GM23338 (cell line): Measurements from ENCODE around the gene BSX. TPM values are rescaled to one million over a fixed set of nuclear protein-coding genes. Genes with fewer than 3 reads are reported as not detected.

Experiments used
- ATAC-seq: fragments of 200-7000 bp; cut with Tn5 transposase; 3 replicates; pipeline ENCODE4 v1.9.1; 2020
- DNase-seq: peaks from one replicate; pipeline ENCODE4 v3.0.0-alpha.2; 2015; ENCODE audit warnings: low spot score
- H2AFZ ChIP-seq: fragments of 200-600 bp; sonication (generic); 2 replicates; pipeline ENCODE4 v1.8.0; 2016; ENCODE audit warnings: antibody characterized with exemption, mild to moderate bottlenecking, moderate library complexity
- H3F3A ChIP-seq: fragments of 200-600 bp; sonication (generic); replicated peaks from 2 replicates; pipeline ENCODE4 v1.8.0; 2017; ENCODE audit warnings: antibody characterized with exemption, mixed run types, low read depth
- H3K27ac ChIP-seq: fragments of 200-600 bp; sonication (generic); 2 replicates; pipeline ENCODE4 v1.6.1; 2016; ENCODE audit warnings: low read depth
- H3K27me3 ChIP-seq: fragments of 200-600 bp; sonication (generic); 2 replicates; pipeline ENCODE4 v1.8.0; 2016; ENCODE audit warnings: mild to moderate bottlenecking, mixed run types, moderate library complexity; ENCODE audit not compliant: insufficient read depth
- H3K36me3 ChIP-seq: fragments of 200-600 bp; sonication (generic); 2 replicates; pipeline ENCODE4 v1.8.0; 2016; ENCODE audit warnings: mild to moderate bottlenecking; ENCODE audit not compliant: insufficient read depth
- H3K4me1 ChIP-seq: fragments of 200-600 bp; sonication (generic); 2 replicates; pipeline ENCODE4 v1.8.0; 2016; ENCODE audit warnings: mild to moderate bottlenecking, moderate library complexity; ENCODE audit not compliant: insufficient read depth
- H3K4me2 ChIP-seq: fragments of 200-600 bp; sonication (generic); 2 replicates; pipeline ENCODE4 v1.7.1; 2017; ENCODE audit warnings: mixed run types
- H3K4me3 ChIP-seq: fragments of 200-600 bp; sonication (generic); 2 replicates; pipeline ENCODE4 v1.6.1; 2016; ENCODE audit warnings: mixed run types
- H3K79me2 ChIP-seq: fragments of 200-600 bp; sonication (generic); replicated peaks from 2 replicates; pipeline ENCODE4 v1.8.0; 2017; ENCODE audit warnings: mild to moderate bottlenecking; ENCODE audit not compliant: insufficient read depth
- H3K9me2 ChIP-seq: fragments of 200-600 bp; sonication (generic); 2 replicates; pipeline ENCODE4 v1.8.0; 2017; ENCODE audit not compliant: insufficient read depth
- H4K20me1 ChIP-seq: fragments of 200-600 bp; sonication (generic); replicated peaks from 2 replicates; pipeline ENCODE4 v1.8.0; 2017; ENCODE audit warnings: mild to moderate bottlenecking; ENCODE audit not compliant: insufficient read depth
- H3K27ac Mint-ChIP-seq: 2 replicates; pipeline ENCODE4 v1.8.0; 2020; ENCODE audit warnings: inconsistent platforms, mild to moderate bottlenecking, moderate library complexity, mixed read lengths
- H3K27me3 Mint-ChIP-seq: 3 replicates; pipeline ENCODE4 v1.8.0; 2022; ENCODE audit warnings: low read depth, mild to moderate bottlenecking, moderate library complexity, mixed read lengths, inconsistent platforms; ENCODE audit not compliant: insufficient read depth, poor library complexity
- H3K36me3 Mint-ChIP-seq: 3 replicates; pipeline ENCODE4 v1.8.0; 2021; ENCODE audit warnings: low read depth, mild to moderate bottlenecking, inconsistent platforms, moderate library complexity, mixed read lengths
- H3K4me1 Mint-ChIP-seq: 3 replicates; pipeline ENCODE4 v1.8.0; 2020; ENCODE audit warnings: mild to moderate bottlenecking, inconsistent platforms, mixed read lengths
- H3K4me3 Mint-ChIP-seq: 3 replicates; pipeline ENCODE4 v1.8.0; 2021; ENCODE audit warnings: moderate library complexity, mild to moderate bottlenecking, inconsistent platforms, mixed read lengths
- H3K9me3 Mint-ChIP-seq: 3 replicates; pipeline ENCODE4 v1.8.0; 2020; ENCODE audit warnings: moderate library complexity, mild to moderate bottlenecking, inconsistent platforms, mixed read lengths
- CREB1 ChIP-seq: fragments of 250-450 bp; sonication (Bioruptor Pico); IDR thresholded peaks from 2 replicates; pipeline ENCODE4 v1.5.0; 2020; ENCODE audit warnings: low read depth, mild to moderate bottlenecking, moderate library complexity
- EZH2 ChIP-seq: fragments of 200-600 bp; sonication (generic); IDR thresholded peaks from one replicate; pipeline ENCODE4 v1.8.0; 2017; ENCODE audit warnings: antibody characterized with exemption, mild to moderate bottlenecking, low read depth; ENCODE audit not compliant: unreplicated experiment
- EZH2phosphoT487 ChIP-seq: fragments of 200-600 bp; sonication (generic); IDR thresholded peaks from one replicate; pipeline ENCODE4 v1.8.1; 2018; ENCODE audit warnings: antibody characterized with exemption; ENCODE audit not compliant: unreplicated experiment
- JUNB ChIP-seq: IDR thresholded peaks from one replicate; pipeline ENCODE4 v1.6.1; 2016; ENCODE audit warnings: antibody characterized with exemption; ENCODE audit not compliant: unreplicated experiment
- NANOG ChIP-seq: IDR thresholded peaks from 2 replicates; pipeline ENCODE4 v1.6.1; 2016; ENCODE audit warnings: antibody characterized with exemption, borderline replicate concordance
- POLR2AphosphoS5 ChIP-seq: IDR thresholded peaks from 2 replicates; pipeline ENCODE4 v1.6.1; 2016; ENCODE audit warnings: antibody characterized with exemption, low read depth
- STAT1 ChIP-seq: IDR thresholded peaks from one replicate; pipeline ENCODE4 v1.6.1; 2016; ENCODE audit warnings: antibody characterized with exemption; ENCODE audit not compliant: unreplicated experiment
- ZNF114 ChIP-seq: fragments of 250-450 bp; sonication (Bioruptor Pico); IDR thresholded peaks from 2 replicates; pipeline ENCODE4 v1.5.0; 2020; ENCODE audit warnings: mild to moderate bottlenecking, moderate library complexity
- ZNF331 ChIP-seq: fragments of 250-450 bp; sonication (Bioruptor Pico); IDR thresholded peaks from 2 replicates; pipeline ENCODE4 v1.5.0; 2020; ENCODE audit warnings: low read depth, mild to moderate bottlenecking, moderate library complexity
- polyA plus RNA-seq: library from polyadenylated mRNA; unstranded; fragments of >200 nt; fragmentation: Nextera tagmentation; extraction: Ambion mirVana; gene quantifications from 2 replicates; pipeline ENCODE4 v1.2.1, GENCODE V29; 2016
- total RNA-seq: library from RNA; depleted of rRNA; stranded (reverse); fragments of >200 nt; shearing (Covaris generic); gene quantifications from 2 replicates; pipeline ENCODE4 v1.2.3, GENCODE V29; 2014
- TF ChIP-seq, protein P1 (sequence below): IDR thresholded peaks from 2 replicates; pipeline ENCODE4 v1.6.1; 2016; ENCODE audit warnings: antibody characterized with exemption
- TF ChIP-seq, protein P2 (sequence below): IDR thresholded peaks from one replicate; pipeline ENCODE4 v1.6.1; 2018; ENCODE audit warnings: antibody characterized with exemption; ENCODE audit not compliant: unreplicated experiment
- TF ChIP-seq, protein P3 (sequence below), 2 experiments: fragments of 200-600 bp in 1 of 2; sonication (generic) in 1 of 2; conservative IDR thresholded peaks; 2 replicates each; pipeline versions ENCODE4 v1.5.1 to v1.6.1; 2016 to 2017; ENCODE audit warnings: antibody characterized with exemption in 2 of 2, low read depth in 2 of 2, mild to moderate bottlenecking in 2 of 2, moderate library complexity in 1 of 2
- TF ChIP-seq, protein P4 (sequence below): fragments of 250-450 bp; sonication (Bioruptor Pico); IDR thresholded peaks from 2 replicates; pipeline ENCODE4 v1.5.0; 2020; ENCODE audit warnings: mild to moderate bottlenecking, moderate library complexity

The BSX gene
- total and polyA plus RNA-seq, 2 experiments from 2014 or later, result not detected

DNA sequence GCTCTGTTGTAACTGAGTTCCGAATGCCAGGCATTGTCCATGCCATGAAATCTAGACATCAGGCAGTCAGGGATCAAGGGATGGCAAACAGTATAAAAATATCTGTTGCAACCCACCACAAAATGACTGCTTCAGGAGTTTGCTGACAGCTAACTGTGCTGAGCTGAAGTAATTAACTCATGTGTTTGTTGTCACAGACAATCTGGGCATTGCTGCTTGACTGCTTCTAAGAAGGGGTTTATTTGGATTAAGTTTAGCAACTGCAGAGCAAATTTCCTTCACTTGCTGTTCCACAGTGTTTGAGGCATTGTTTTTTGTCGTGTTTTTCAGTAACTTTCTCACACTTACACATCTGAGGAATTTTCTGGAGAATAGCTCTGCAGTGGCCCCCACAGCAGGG, 30.4 kb downstream of the BSX start:
- TF ChIP-seq ZNF331 (CRISPR knock-in tag) (no peak), ZNF114 (CRISPR knock-in tag) (no peak), EZH2phosphoT487 (no peak), NANOG (no peak), EZH2 (no peak), POLR2AphosphoS5 (no peak), JUNB (no peak), CREB1 (CRISPR knock-in tag) (no peak), STAT1 (no peak)
- TF ChIP-seq, protein P1, sequence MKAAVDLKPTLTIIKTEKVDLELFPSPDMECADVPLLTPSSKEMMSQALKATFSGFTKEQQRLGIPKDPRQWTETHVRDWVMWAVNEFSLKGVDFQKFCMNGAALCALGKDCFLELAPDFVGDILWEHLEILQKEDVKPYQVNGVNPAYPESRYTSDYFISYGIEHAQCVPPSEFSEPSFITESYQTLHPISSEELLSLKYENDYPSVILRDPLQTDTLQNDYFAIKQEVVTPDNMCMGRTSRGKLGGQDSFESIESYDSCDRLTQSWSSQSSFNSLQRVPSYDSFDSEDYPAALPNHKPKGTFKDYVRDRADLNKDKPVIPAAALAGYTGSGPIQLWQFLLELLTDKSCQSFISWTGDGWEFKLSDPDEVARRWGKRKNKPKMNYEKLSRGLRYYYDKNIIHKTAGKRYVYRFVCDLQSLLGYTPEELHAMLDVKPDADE, result no peak
- TF ChIP-seq, protein P2, sequence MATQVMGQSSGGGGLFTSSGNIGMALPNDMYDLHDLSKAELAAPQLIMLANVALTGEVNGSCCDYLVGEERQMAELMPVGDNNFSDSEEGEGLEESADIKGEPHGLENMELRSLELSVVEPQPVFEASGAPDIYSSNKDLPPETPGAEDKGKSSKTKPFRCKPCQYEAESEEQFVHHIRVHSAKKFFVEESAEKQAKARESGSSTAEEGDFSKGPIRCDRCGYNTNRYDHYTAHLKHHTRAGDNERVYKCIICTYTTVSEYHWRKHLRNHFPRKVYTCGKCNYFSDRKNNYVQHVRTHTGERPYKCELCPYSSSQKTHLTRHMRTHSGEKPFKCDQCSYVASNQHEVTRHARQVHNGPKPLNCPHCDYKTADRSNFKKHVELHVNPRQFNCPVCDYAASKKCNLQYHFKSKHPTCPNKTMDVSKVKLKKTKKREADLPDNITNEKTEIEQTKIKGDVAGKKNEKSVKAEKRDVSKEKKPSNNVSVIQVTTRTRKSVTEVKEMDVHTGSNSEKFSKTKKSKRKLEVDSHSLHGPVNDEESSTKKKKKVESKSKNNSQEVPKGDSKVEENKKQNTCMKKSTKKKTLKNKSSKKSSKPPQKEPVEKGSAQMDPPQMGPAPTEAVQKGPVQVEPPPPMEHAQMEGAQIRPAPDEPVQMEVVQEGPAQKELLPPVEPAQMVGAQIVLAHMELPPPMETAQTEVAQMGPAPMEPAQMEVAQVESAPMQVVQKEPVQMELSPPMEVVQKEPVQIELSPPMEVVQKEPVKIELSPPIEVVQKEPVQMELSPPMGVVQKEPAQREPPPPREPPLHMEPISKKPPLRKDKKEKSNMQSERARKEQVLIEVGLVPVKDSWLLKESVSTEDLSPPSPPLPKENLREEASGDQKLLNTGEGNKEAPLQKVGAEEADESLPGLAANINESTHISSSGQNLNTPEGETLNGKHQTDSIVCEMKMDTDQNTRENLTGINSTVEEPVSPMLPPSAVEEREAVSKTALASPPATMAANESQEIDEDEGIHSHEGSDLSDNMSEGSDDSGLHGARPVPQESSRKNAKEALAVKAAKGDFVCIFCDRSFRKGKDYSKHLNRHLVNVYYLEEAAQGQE, result no peak
- TF ChIP-seq, protein P3, sequence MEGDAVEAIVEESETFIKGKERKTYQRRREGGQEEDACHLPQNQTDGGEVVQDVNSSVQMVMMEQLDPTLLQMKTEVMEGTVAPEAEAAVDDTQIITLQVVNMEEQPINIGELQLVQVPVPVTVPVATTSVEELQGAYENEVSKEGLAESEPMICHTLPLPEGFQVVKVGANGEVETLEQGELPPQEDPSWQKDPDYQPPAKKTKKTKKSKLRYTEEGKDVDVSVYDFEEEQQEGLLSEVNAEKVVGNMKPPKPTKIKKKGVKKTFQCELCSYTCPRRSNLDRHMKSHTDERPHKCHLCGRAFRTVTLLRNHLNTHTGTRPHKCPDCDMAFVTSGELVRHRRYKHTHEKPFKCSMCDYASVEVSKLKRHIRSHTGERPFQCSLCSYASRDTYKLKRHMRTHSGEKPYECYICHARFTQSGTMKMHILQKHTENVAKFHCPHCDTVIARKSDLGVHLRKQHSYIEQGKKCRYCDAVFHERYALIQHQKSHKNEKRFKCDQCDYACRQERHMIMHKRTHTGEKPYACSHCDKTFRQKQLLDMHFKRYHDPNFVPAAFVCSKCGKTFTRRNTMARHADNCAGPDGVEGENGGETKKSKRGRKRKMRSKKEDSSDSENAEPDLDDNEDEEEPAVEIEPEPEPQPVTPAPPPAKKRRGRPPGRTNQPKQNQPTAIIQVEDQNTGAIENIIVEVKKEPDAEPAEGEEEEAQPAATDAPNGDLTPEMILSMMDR (conservative IDR thresholded peaks at IDR 0.05; ENCODE audit: low read depth in 2 of 2), result no peak
- TF ChIP-seq, protein P4, sequence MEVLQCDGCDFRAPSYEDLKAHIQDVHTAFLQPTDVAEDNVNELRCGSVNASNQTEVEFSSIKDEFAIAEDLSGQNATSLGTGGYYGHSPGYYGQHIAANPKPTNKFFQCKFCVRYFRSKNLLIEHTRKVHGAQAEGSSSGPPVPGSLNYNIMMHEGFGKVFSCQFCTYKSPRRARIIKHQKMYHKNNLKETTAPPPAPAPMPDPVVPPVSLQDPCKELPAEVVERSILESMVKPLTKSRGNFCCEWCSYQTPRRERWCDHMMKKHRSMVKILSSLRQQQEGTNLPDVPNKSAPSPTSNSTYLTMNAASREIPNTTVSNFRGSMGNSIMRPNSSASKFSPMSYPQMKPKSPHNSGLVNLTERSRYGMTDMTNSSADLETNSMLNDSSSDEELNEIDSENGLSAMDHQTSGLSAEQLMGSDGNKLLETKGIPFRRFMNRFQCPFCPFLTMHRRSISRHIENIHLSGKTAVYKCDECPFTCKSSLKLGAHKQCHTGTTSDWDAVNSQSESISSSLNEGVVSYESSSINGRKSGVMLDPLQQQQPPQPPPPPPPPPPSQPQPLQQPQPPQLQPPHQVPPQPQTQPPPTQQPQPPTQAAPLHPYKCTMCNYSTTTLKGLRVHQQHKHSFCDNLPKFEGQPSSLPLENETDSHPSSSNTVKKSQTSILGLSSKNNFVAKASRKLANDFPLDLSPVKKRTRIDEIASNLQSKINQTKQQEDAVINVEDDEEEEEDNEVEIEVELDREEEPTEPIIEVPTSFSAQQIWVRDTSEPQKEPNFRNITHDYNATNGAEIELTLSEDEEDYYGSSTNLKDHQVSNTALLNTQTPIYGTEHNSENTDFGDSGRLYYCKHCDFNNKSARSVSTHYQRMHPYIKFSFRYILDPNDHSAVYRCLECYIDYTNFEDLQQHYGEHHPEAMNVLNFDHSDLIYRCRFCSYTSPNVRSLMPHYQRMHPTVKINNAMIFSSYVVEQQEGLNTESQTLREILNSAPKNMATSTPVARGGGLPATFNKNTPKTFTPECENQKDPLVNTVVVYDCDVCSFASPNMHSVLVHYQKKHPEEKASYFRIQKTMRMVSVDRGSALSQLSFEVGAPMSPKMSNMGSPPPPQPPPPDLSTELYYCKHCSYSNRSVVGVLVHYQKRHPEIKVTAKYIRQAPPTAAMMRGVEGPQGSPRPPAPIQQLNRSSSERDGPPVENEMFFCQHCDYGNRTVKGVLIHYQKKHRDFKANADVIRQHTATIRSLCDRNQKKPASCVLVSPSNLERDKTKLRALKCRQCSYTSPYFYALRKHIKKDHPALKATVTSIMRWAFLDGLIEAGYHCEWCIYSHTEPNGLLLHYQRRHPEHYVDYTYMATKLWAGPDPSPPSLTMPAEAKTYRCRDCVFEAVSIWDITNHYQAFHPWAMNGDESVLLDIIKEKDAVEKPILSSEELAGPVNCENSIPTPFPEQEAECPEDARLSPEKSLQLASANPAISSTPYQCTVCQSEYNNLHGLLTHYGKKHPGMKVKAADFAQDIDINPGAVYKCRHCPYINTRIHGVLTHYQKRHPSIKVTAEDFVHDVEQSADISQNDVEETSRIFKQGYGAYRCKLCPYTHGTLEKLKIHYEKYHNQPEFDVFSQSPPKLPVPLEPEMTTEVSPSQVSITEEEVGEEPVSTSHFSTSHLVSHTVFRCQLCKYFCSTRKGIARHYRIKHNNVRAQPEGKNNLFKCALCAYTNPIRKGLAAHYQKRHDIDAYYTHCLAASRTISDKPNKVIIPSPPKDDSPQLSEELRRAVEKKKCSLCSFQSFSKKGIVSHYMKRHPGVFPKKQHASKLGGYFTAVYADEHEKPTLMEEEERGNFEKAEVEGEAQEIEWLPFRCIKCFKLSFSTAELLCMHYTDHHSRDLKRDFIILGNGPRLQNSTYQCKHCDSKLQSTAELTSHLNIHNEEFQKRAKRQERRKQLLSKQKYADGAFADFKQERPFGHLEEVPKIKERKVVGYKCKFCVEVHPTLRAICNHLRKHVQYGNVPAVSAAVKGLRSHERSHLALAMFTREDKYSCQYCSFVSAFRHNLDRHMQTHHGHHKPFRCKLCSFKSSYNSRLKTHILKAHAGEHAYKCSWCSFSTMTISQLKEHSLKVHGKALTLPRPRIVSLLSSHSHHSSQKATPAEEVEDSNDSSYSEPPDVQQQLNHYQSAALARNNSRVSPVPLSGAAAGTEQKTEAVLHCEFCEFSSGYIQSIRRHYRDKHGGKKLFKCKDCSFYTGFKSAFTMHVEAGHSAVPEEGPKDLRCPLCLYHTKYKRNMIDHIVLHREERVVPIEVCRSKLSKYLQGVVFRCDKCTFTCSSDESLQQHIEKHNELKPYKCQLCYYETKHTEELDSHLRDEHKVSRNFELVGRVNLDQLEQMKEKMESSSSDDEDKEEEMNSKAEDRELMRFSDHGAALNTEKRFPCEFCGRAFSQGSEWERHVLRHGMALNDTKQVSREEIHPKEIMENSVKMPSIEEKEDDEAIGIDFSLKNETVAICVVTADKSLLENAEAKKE (CRISPR knock-in tag), result no peak
- Histone ChIP-seq H3F3A (no peaks in the 10 kb centered on the region), H3K4me2 (no peak overlapping the region)

More for the DNA sequence above, 30.4 kb downstream of the BSX start:
- Histone ChIP-seq H3K4me1 (peaks cover 5% of the 10 kb centered on the region; the same call in 1 of the 2 replicates), H2AFZ (peak overlapping the region; percentile 12; the same call in 1 of the 2 replicates), H4K20me1 (no peaks in the 10 kb centered on the region), H3K27ac (no peak overlapping the region), H3K27me3 (no peaks in the 10 kb centered on the region), H3K36me3 (no peaks in the 10 kb centered on the region), H3K4me3 (no peak overlapping the region), H3K9me2 (no peaks in the 10 kb centered on the region), H3K79me2 (no peaks in the 10 kb centered on the region)
- DNase-seq, result no peak
- H3K4me3 Mint-ChIP-seq, result no peak overlapping the region
- peaks cover 10% of the 10 kb centered on the region for H3K4me1 Mint-ChIP-seq
- ATAC-seq, result no peak
- peaks cover 2% of the 10 kb centered on the region for H3K27me3 Mint-ChIP-seq
- no peak overlapping the region for H3K27ac Mint-ChIP-seq
- H3K36me3 Mint-ChIP-seq, result no peaks in the 10 kb centered on the region
- H3K9me3 Mint-ChIP-seq, result no peaks in the 10 kb centered on the region
